ENCODE measurements around the gene CHPF2. TPM values are rescaled to one million over a fixed set of nuclear protein-coding genes. Genes with fewer than 3 reads are reported as not detected.

The CHPF2 gene
- total RNA-seq, 1 donor: 83.2 TPM

DNA sequence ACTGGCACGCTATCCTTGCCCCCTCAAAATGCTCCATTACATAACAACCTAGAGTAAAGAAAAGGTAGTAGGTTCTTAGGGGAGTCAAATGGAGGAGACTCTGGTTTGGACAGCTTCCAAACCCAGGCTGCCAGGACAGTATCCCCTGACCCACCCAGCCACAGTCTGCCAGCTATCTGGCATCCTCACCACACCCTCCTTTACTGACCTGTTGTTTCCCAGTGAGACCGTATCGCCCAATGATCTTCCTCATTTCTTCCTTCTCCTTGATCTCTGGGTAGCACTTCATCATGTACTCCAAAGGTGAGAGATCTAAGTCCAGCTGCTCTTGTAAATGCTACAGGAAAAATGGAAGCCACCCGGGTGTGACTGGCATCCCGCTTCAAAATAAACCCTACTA is 16.9 kb upstream of the CHPF2 start:
- DNase-seq (ENCODE audit: insufficient read length, low spot score, missing footprints): no peak
- no peak overlapping the region for H3K4me2 ChIP-seq (ENCODE audit: insufficient read depth, low read length)
- H4K20me1 ChIP-seq (ENCODE audit: insufficient read depth, low read length): peaks cover 3% of the 10 kb centered on the region
- no peaks in the 10 kb centered on the region for H3K9me3 ChIP-seq (ENCODE audit: low read depth, low read length)
- no peak overlapping the region for H2AFZ ChIP-seq (ENCODE audit: low read length)
- no peaks in the 10 kb centered on the region for H3K79me2 ChIP-seq (ENCODE audit: insufficient read depth, low read length)
- no peak overlapping the region for H3K4me3 ChIP-seq (ENCODE audit: insufficient read depth, low read length)
- no peaks in the 10 kb centered on the region for H3K27me3 ChIP-seq (ENCODE audit: insufficient read depth, low read length)
- H3K27ac ChIP-seq (ENCODE audit: low read depth, low read length): no peak overlapping the region
- peaks cover 63% of the 10 kb centered on the region for H3K36me3 ChIP-seq (ENCODE audit: insufficient read depth, low read length)
- H3K4me1 ChIP-seq (ENCODE audit: insufficient read depth, low read length): no peaks in the 10 kb centered on the region
- TF ChIP-seq, protein P1, sequence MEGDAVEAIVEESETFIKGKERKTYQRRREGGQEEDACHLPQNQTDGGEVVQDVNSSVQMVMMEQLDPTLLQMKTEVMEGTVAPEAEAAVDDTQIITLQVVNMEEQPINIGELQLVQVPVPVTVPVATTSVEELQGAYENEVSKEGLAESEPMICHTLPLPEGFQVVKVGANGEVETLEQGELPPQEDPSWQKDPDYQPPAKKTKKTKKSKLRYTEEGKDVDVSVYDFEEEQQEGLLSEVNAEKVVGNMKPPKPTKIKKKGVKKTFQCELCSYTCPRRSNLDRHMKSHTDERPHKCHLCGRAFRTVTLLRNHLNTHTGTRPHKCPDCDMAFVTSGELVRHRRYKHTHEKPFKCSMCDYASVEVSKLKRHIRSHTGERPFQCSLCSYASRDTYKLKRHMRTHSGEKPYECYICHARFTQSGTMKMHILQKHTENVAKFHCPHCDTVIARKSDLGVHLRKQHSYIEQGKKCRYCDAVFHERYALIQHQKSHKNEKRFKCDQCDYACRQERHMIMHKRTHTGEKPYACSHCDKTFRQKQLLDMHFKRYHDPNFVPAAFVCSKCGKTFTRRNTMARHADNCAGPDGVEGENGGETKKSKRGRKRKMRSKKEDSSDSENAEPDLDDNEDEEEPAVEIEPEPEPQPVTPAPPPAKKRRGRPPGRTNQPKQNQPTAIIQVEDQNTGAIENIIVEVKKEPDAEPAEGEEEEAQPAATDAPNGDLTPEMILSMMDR (IDR thresholded peaks at IDR 0.05; ENCODE audit: extremely low read depth, low read depth, low read length): no peak

DNA sequence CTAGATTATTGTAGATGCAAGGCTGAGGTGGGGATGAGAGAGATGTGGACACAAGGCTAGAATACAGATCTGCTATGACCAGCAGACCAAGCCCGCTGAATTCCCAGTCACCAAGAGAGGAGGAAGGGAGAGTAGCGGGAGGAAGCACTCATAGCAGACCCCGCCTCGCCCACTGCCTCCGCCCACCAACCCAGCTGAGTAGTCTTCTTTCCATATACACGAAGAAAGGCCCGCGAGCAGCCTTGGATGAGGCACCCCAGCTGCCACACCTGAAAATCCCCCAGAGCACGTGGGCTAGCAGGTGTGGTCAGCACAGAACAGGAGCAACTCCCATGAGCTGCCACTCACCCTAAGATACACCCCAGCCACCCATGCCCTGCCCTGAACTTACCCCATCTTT is 14.1 kb upstream of the CHPF2 start:
- peaks cover 84% of the 10 kb centered on the region for H3K36me3 ChIP-seq (ENCODE audit: insufficient read depth, low read length)
- no peaks in the 10 kb centered on the region for H3K9me3 ChIP-seq (ENCODE audit: low read depth, low read length)
- no peak overlapping the region for H3K27ac ChIP-seq (ENCODE audit: low read depth, low read length)
- H3K4me2 ChIP-seq (ENCODE audit: insufficient read depth, low read length): no peak overlapping the region
- no peak overlapping the region for H2AFZ ChIP-seq (ENCODE audit: low read length)
- H3K79me2 ChIP-seq (ENCODE audit: insufficient read depth, low read length): no peaks in the 10 kb centered on the region
- H3K4me3 ChIP-seq (ENCODE audit: insufficient read depth, low read length): no peak overlapping the region
- DNase-seq (ENCODE audit: insufficient read length, low spot score, missing footprints): no peak
- TF ChIP-seq, protein P1 (IDR thresholded peaks at IDR 0.05; ENCODE audit: extremely low read depth, low read depth, low read length): no peak
- peaks cover 2% of the 10 kb centered on the region for H4K20me1 ChIP-seq (ENCODE audit: insufficient read depth, low read length)
- no peaks in the 10 kb centered on the region for H3K4me1 ChIP-seq (ENCODE audit: insufficient read depth, low read length)
- H3K27me3 ChIP-seq (ENCODE audit: insufficient read depth, low read length): no peaks in the 10 kb centered on the region

DNA sequence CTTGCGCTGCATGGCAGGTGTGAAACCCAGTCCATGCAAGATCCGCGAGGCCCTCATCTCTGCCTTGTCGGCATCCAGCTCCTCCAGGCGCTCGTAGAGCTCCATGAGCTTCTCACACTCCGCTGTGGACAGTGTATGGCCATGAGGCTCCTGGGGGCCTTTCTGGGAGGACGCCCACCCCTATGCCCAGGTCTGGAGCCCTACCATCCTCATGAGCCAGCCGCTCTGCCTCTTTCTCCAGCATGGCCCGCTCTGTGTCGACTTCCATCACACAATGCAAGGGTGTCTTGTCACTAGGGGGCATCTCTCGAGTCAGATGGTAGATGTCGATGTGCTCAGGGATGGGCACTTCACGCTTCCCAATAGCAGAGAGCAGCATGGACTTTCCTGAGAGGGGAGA is 8.6 kb upstream of the CHPF2 start:
- H3K4me1 ChIP-seq (ENCODE audit: insufficient read depth, low read length): peaks cover 26% of the 10 kb centered on the region
- no peaks in the 10 kb centered on the region for H3K9me3 ChIP-seq (ENCODE audit: low read depth, low read length)
- no peak overlapping the region for H3K27ac ChIP-seq (ENCODE audit: low read depth, low read length)
- H3K4me3 ChIP-seq (ENCODE audit: insufficient read depth, low read length): no peak overlapping the region
- H2AFZ ChIP-seq (ENCODE audit: low read length): no peak overlapping the region
- peaks cover 13% of the 10 kb centered on the region for H4K20me1 ChIP-seq (ENCODE audit: insufficient read depth, low read length)
- peaks cover 28% of the 10 kb centered on the region for H3K79me2 ChIP-seq (ENCODE audit: insufficient read depth, low read length)
- no peak overlapping the region for H3K4me2 ChIP-seq (ENCODE audit: insufficient read depth, low read length)
- no peaks in the 10 kb centered on the region for H3K27me3 ChIP-seq (ENCODE audit: insufficient read depth, low read length)
- peaks cover 55% of the 10 kb centered on the region for H3K36me3 ChIP-seq (ENCODE audit: insufficient read depth, low read length)
- DNase-seq (ENCODE audit: insufficient read length, low spot score, missing footprints): no peak
- TF ChIP-seq, protein P1 (IDR thresholded peaks at IDR 0.05; ENCODE audit: extremely low read depth, low read depth, low read length): no peak

DNA sequence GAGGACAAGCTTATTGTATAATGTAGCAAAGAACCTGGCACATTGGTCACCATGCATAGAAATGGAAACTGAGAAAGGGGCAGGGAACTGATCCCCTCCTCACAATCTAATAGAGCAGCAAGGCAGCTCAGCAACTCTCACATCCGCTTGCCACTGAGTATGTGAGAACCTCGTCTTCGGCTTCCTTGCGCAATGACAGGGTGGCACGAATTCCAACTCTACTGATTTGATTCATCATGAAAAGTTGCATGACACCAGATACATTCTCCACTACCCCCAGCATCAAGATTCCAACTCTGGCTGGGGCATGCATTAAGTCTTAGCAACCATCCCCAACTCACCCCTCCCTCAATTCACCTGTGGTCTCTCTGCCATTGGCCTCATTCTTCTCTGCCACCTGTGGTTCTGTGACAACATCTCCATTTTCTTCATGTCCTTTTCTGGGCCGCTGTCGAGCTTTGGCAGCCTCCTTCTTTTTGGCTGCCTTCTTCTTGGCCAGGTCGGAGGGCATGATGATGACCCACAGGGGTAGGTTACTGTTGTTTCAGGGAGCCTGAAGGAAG is 6.3 kb upstream of the CHPF2 start:
- DNase-seq (ENCODE audit: insufficient read length, low spot score, missing footprints): peak; percentile 49
- peak overlapping the region; percentile 97 for H3K4me2 ChIP-seq (ENCODE audit: insufficient read depth, low read length)
- TF ChIP-seq, protein P1 (IDR thresholded peaks at IDR 0.05; ENCODE audit: extremely low read depth, low read depth, low read length): no peak
- H2AFZ ChIP-seq (ENCODE audit: low read length): no peak overlapping the region
- H3K4me1 ChIP-seq (ENCODE audit: insufficient read depth, low read length): peaks cover 26% of the 10 kb centered on the region
- H3K27ac ChIP-seq (ENCODE audit: low read depth, low read length): peak overlapping the region; percentile 83
- peaks cover 28% of the 10 kb centered on the region for H3K79me2 ChIP-seq (ENCODE audit: insufficient read depth, low read length)
- peak overlapping the region; percentile 90 for H3K4me3 ChIP-seq (ENCODE audit: insufficient read depth, low read length)
- H3K36me3 ChIP-seq (ENCODE audit: insufficient read depth, low read length): peaks cover 38% of the 10 kb centered on the region
- H3K27me3 ChIP-seq (ENCODE audit: insufficient read depth, low read length): no peaks in the 10 kb centered on the region
- H3K9me3 ChIP-seq (ENCODE audit: low read depth, low read length): no peaks in the 10 kb centered on the region
- peaks cover 13% of the 10 kb centered on the region for H4K20me1 ChIP-seq (ENCODE audit: insufficient read depth, low read length)
